DND-41 (cell line): ENCODE measurements around the gene PDZRN4.

ENCODE experiments used
- ATAC-seq: fragments of 200-7000 bp; cut with Tn5 transposase; 3 replicates; pipeline ENCODE4 v1.9.1; 2021; ENCODE audit warnings: low read depth; ENCODE audit not compliant: insufficient read depth
- DNase-seq: peaks from one replicate; pipeline ENCODE4 v3.0.0-alpha.2; 2020
- H2AFZ ChIP-seq: 2 replicates; pipeline ENCODE4 v1.6.0; 2012; ENCODE audit warnings: low read depth, low read length
- H3K27ac ChIP-seq: 2 replicates; pipeline ENCODE4 v1.5.1; 2012; ENCODE audit warnings: low read length, inconsistent platforms
- H3K27me3 ChIP-seq: fragments of 200-600 bp; sonication (generic); 2 replicates; pipeline ENCODE4 v1.6.0; 2012; ENCODE audit warnings: low read length, mild to moderate bottlenecking, inconsistent platforms; ENCODE audit not compliant: insufficient read depth, poor library complexity
- H3K36me3 ChIP-seq: 2 replicates; pipeline ENCODE4 v1.5.1; 2012; ENCODE audit warnings: low read length, inconsistent platforms; ENCODE audit not compliant: insufficient read depth
- H3K4me1 ChIP-seq: 2 replicates; pipeline ENCODE4 v1.5.1; 2012; ENCODE audit warnings: mild to moderate bottlenecking, low read length; ENCODE audit not compliant: insufficient read depth
- H3K4me2 ChIP-seq: 2 replicates; pipeline ENCODE4 v1.6.0; 2012; ENCODE audit warnings: mild to moderate bottlenecking, moderate library complexity, low read length, inconsistent platforms; ENCODE audit not compliant: insufficient read depth
- H3K4me3 ChIP-seq, 2 experiments: fragments of 200-600 bp in 1 of 2; shearing (Covaris generic) in 1 of 2; 2 replicates each; pipeline ENCODE4 v1.5.1; 2012 to 2016; ENCODE audit warnings: inconsistent platforms in 2 of 2, low read length in 2 of 2, mild to moderate bottlenecking in 2 of 2, low read depth in 1 of 2, moderate library complexity in 1 of 2
- H3K79me2 ChIP-seq: 2 replicates; pipeline ENCODE4 v1.6.0; 2012; ENCODE audit warnings: low read length, inconsistent platforms; ENCODE audit not compliant: insufficient read depth
- H3K9ac ChIP-seq: 2 replicates; pipeline ENCODE4 v1.6.0; 2012; ENCODE audit warnings: low read depth, mild to moderate bottlenecking, inconsistent platforms, low read length, moderate library complexity
- H3K9me3 ChIP-seq: 2 replicates; pipeline ENCODE4 v1.5.1; 2012; ENCODE audit warnings: low read length, moderate library complexity, mild to moderate bottlenecking, inconsistent platforms; ENCODE audit not compliant: insufficient read depth, severe bottlenecking
- H4K20me1 ChIP-seq: 2 replicates; pipeline ENCODE4 v1.6.0; 2012; ENCODE audit warnings: low read length; ENCODE audit not compliant: insufficient read depth
- EZH2 ChIP-seq: IDR thresholded peaks from 3 replicates; pipeline ENCODE4 v1.6.1; 2012; ENCODE audit warnings: borderline replicate concordance, low read depth, mild to moderate bottlenecking, moderate library complexity, low read length, inconsistent platforms; ENCODE audit not compliant: severe bottlenecking
- TF ChIP-seq, protein P1 (sequence below): IDR thresholded peaks from 2 replicates; pipeline ENCODE4 v1.5.1; 2012; ENCODE audit warnings: borderline replicate concordance, low read length, moderate library complexity, mild to moderate bottlenecking; ENCODE audit not compliant: poor library complexity, severe bottlenecking; ENCODE audit errors: extremely low read depth

The PDZRN4 gene

DNA sequence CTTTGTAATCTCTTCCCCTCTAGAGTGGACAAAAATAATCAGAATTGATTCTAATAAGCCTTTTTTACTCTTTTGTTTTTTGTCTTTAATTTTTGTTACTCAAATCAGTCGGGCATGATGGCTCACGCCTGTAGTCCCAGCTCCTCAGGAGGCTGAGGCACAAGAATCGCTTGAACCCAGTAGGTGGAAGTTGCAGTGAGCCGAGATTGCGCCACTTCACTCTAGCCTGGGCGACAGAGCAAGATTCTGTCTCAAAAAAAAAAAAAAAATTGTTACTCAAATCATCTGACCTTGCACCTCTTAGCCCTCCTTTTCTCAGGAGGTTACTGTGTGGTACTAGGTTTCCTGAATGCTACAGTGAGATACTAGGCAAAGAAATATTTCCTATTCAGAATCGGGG lies 280.6 kb downstream of the PDZRN4 start:
- Histone ChIP-seq H3K4me3 (no peak overlapping the region), H3K4me2 (no peak overlapping the region), H3K4me1 (no peaks in the 10 kb centered on the region), H3K36me3 (no peaks in the 10 kb centered on the region), H3K79me2 (no peaks in the 10 kb centered on the region), H3K9ac (no peak overlapping the region), H3K9me3 (no peaks in the 10 kb centered on the region), H3K27ac (no peak overlapping the region), H3K27me3 (no peaks in the 10 kb centered on the region), H4K20me1 (no peaks in the 10 kb centered on the region), H2AFZ (no peak overlapping the region)
- ATAC-seq (no peak), DNase-seq (no peak)
- TF ChIP-seq EZH2: no peak
- TF ChIP-seq, protein P1, sequence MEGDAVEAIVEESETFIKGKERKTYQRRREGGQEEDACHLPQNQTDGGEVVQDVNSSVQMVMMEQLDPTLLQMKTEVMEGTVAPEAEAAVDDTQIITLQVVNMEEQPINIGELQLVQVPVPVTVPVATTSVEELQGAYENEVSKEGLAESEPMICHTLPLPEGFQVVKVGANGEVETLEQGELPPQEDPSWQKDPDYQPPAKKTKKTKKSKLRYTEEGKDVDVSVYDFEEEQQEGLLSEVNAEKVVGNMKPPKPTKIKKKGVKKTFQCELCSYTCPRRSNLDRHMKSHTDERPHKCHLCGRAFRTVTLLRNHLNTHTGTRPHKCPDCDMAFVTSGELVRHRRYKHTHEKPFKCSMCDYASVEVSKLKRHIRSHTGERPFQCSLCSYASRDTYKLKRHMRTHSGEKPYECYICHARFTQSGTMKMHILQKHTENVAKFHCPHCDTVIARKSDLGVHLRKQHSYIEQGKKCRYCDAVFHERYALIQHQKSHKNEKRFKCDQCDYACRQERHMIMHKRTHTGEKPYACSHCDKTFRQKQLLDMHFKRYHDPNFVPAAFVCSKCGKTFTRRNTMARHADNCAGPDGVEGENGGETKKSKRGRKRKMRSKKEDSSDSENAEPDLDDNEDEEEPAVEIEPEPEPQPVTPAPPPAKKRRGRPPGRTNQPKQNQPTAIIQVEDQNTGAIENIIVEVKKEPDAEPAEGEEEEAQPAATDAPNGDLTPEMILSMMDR: no peak

DNA sequence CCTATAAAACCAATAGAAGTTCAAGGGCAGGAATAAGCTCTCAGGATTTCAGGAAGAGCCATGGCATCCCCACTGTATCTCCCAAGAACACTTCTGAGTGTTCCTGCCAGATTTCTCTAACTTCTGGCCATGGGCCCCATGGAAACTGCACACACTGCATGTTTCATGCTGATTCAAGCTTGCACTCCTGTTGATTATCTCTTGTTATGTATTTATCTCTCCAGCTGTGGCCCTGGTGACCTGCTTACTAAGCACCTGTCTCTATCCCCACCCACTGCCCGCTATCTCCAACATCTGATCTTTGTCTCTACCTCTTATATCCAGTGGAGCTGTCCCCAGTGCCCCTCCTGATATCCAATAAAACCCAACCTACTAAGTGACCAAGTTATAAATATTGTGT lies 285.3 kb downstream of the PDZRN4 start:
- TF ChIP-seq EZH2: no peak
- TF ChIP-seq, protein P1: no peak
- H3K4me1 ChIP-seq: no peaks in the 10 kb centered on the region
- H3K27ac ChIP-seq: no peak overlapping the region
- no peak for ATAC-seq
- no peak overlapping the region for H3K4me3 ChIP-seq
- H2AFZ ChIP-seq: no peak overlapping the region
- H3K79me2 ChIP-seq: no peaks in the 10 kb centered on the region
- DNase-seq: no peak
- H3K9ac ChIP-seq: no peak overlapping the region
- H3K4me2 ChIP-seq: no peak overlapping the region
- no peaks in the 10 kb centered on the region for H4K20me1 ChIP-seq
- no peaks in the 10 kb centered on the region for H3K27me3 ChIP-seq
- H3K36me3 ChIP-seq: no peaks in the 10 kb centered on the region
- no peaks in the 10 kb centered on the region for H3K9me3 ChIP-seq

DNA sequence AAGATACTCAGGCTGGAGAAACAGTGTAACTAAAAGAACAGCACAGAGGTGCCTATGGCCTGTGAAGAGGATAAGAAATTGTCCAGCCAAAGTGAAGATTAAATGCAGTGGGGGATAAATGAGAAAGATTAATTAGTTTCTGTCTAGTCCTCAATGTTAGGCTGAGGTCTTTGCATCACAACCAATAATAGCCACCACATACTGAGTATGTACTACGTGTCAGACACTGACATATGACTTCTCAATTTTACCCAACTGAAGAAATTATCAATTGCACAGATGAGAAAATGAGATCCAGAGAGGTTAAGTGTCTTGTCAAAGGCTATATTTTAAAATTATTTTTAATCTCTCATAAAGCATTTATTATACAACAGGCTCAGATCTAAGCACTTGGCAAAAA lies 285.9 kb downstream of the PDZRN4 start:
- no peaks in the 10 kb centered on the region for H3K9me3 ChIP-seq
- no peaks in the 10 kb centered on the region for H3K27me3 ChIP-seq
- H3K36me3 ChIP-seq: no peaks in the 10 kb centered on the region
- H3K79me2 ChIP-seq: no peaks in the 10 kb centered on the region
- no peak overlapping the region for H3K27ac ChIP-seq
- DNase-seq (no peak), ATAC-seq (no peak)
- no peaks in the 10 kb centered on the region for H3K4me1 ChIP-seq
- H3K4me2 ChIP-seq: no peak overlapping the region
- no peak overlapping the region for H3K9ac ChIP-seq
- TF ChIP-seq, protein P1: no peak
- TF ChIP-seq EZH2: no peak
- H2AFZ ChIP-seq: no peak overlapping the region
- H4K20me1 ChIP-seq: no peaks in the 10 kb centered on the region
- H3K4me3 ChIP-seq: no peak overlapping the region
